Measurements from ENCODE around the gene SLFN14.
"Not testable (repeated sequence)": the region's sequence is repeated elsewhere in the genome, so short reads cannot be mapped to it uniquely, and the experiment has no call there.

The SLFN14 gene

DNA sequence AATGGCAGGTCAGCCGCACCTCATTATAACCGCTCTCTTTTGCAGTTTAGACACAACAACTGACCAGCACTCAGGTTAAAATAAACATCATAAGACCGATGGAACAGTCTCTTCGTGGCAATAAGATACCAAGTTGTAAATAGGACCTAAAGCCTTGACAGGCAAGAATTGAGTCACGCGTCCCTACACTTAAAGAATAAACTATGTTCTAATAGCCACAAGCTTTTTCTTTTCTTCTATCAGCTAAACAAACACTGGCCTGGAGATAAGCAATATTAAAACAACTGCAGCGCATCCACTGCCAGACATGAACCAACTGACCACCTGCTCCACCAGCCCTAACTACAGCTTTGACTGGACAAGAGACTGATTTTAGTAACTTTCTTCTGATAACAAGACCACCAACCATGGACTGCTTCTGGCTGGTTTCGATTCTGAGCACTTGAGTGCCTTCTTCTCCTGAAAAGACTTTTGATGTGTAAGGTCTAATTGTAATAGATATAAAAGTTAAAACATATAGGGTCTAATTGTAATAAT lies 40.6 kb downstream of the SLFN14 start:
- Histone ChIP-seq H3K4me3 (ENCODE audit: low read depth, low read length) (no peak overlapping the region), H2BK12ac (ENCODE audit: low read length) (no peak overlapping the region), H3K9me3 (ENCODE audit: insufficient read depth, low read depth, low read length) (no peaks in the 10 kb centered on the region), H2AK5ac (ENCODE audit: low read length) (no peak overlapping the region), H3K79me2 (ENCODE audit: control insufficient read depth, insufficient read depth, low read length, poor library complexity) (no peaks in the 10 kb centered on the region), H3K27me3 (ENCODE audit: insufficient read depth, low read length) (no peaks in the 10 kb centered on the region), H3K27ac (ENCODE audit: low read depth, low read length) (no peak overlapping the region), H4K8ac (ENCODE audit: low read depth, low read length) (no peak overlapping the region), H3K14ac (ENCODE audit: low read length) (no peak overlapping the region), H3K23ac (ENCODE audit: low read length) (no peak overlapping the region), H3K79me1 (ENCODE audit: low read length) (no peaks in the 10 kb centered on the region), H3K4me1 (ENCODE audit: control insufficient read depth in 1 of 2, insufficient read depth in 2 of 2, low read length in 2 of 2) (no peaks in the 10 kb centered on the region), H3K36me3 (ENCODE audit: control insufficient read depth in 1 of 2, insufficient read depth in 2 of 2, low read length in 2 of 2) (no peaks in the 10 kb centered on the region), H3K18ac (ENCODE audit: low read length) (no peak overlapping the region), H3K9ac (ENCODE audit: low read length) (no peak overlapping the region), H3K4ac (ENCODE audit: low read depth, low read length) (no peak overlapping the region), H2BK120ac (ENCODE audit: insufficient read depth, low read length, poor library complexity) (no peak overlapping the region), H2BK5ac (ENCODE audit: low read depth, low read length, poor library complexity) (no peak overlapping the region), H4K12ac (ENCODE audit: low read depth, low read length) (no peak overlapping the region), H4K91ac (ENCODE audit: low read depth, low read length) (no peak overlapping the region), H3K4me2 (ENCODE audit: low read length) (no peak overlapping the region), H2AFZ (ENCODE audit: insufficient read depth, low read length, poor library complexity) (no peak overlapping the region)
- WGBS (ENCODE audit: extremely low coverage, insufficient coverage, insufficient read length), result no CpG with 5 or more reads among the region's 8 CpGs
- no peak for DNase-seq

DNA sequence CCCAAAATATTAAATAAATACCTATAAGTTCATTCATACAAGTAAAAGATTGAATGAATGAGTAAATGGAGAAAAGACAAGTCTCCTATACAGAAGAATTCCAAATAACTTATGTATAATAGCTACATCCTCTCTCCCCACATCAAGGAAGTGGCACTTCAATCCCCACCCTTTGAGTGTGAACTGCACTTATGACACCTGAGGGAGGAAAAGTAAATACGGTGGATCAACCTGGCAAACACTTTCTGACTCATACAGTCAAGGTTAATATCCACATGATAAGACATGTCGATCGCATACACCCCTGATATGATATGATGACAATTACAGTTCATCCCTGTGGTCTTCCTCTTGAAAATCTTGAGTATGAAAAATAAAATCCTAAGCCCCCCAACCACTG lies 41.2 kb downstream of the SLFN14 start:
- Histone ChIP-seq H3K79me1 (ENCODE audit: low read length) (no peaks in the 10 kb centered on the region), H3K14ac (ENCODE audit: low read length) (no peak overlapping the region), H2BK12ac (ENCODE audit: low read length) (no peak overlapping the region)

DNA sequence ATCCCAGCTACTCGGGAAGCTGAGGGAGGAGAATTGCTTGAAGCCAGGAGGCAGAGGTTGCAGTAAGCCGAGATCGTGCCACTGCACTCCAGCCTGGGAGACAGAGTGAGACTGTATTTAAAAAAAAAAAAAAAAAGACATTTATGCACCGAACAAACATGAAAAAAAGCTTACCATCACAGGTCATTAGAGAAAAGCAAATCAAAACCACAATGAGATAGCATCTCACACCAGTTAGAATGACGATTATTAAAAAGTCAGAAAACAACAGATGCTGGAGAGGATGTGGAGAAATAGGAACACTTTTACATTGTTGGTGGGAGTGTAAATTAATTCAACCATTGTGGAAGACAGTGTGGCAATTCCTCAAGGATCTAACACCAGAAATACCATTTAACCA lies 42.2 kb downstream of the SLFN14 start:
- WGBS (ENCODE audit: extremely low coverage, insufficient coverage, insufficient read length), result no CpG with 5 or more reads among the region's 5 CpGs
- not testable (repeated sequence) for H3K27ac ChIP-seq (ENCODE audit: low read depth, low read length); H3K27me3 ChIP-seq (ENCODE audit: insufficient read depth, low read length); H3K4me1 ChIP-seq (ENCODE audit: control insufficient read depth in 1 of 2, insufficient read depth in 2 of 2, low read length in 2 of 2); H3K9me3 ChIP-seq (ENCODE audit: insufficient read depth, low read depth, low read length); H4K91ac ChIP-seq (ENCODE audit: low read depth, low read length); H2BK120ac ChIP-seq (ENCODE audit: insufficient read depth, low read length, poor library complexity); H3K23ac ChIP-seq (ENCODE audit: low read length); H4K12ac ChIP-seq (ENCODE audit: low read depth, low read length); H3K14ac ChIP-seq (ENCODE audit: low read length); H3K79me2 ChIP-seq (ENCODE audit: control insufficient read depth, insufficient read depth, low read length, poor library complexity); H2AK5ac ChIP-seq (ENCODE audit: low read length); H3K18ac ChIP-seq (ENCODE audit: low read length); H3K4ac ChIP-seq (ENCODE audit: low read depth, low read length); H2AFZ ChIP-seq (ENCODE audit: insufficient read depth, low read length, poor library complexity); DNase-seq; H2BK5ac ChIP-seq (ENCODE audit: low read depth, low read length, poor library complexity); H3K4me3 ChIP-seq (ENCODE audit: low read depth, low read length); H3K36me3 ChIP-seq (ENCODE audit: control insufficient read depth in 1 of 2, insufficient read depth in 2 of 2, low read length in 2 of 2); H3K9ac ChIP-seq (ENCODE audit: low read length); H3K79me1 ChIP-seq (ENCODE audit: low read length); H2BK12ac ChIP-seq (ENCODE audit: low read length); H4K8ac ChIP-seq (ENCODE audit: low read depth, low read length); H3K4me2 ChIP-seq (ENCODE audit: low read length)

More for the DNA sequence above, 41.2 kb downstream of the SLFN14 start:
- Histone ChIP-seq H3K27me3 (ENCODE audit: insufficient read depth, low read length) (no peaks in the 10 kb centered on the region), H3K79me2 (ENCODE audit: control insufficient read depth, insufficient read depth, low read length, poor library complexity) (no peaks in the 10 kb centered on the region), H2AK5ac (ENCODE audit: low read length) (no peak overlapping the region), H3K4me3 (ENCODE audit: low read depth, low read length) (no peak overlapping the region), H3K4me1 (ENCODE audit: control insufficient read depth in 1 of 2, insufficient read depth in 2 of 2, low read length in 2 of 2) (no peaks in the 10 kb centered on the region), H3K4ac (ENCODE audit: low read depth, low read length) (no peak overlapping the region), H4K12ac (ENCODE audit: low read depth, low read length) (no peak overlapping the region), H3K27ac (ENCODE audit: low read depth, low read length) (no peak overlapping the region), H3K9ac (ENCODE audit: low read length) (no peak overlapping the region), H4K8ac (ENCODE audit: low read depth, low read length) (no peak overlapping the region), H2AFZ (ENCODE audit: insufficient read depth, low read length, poor library complexity) (no peak overlapping the region), H3K4me2 (ENCODE audit: low read length) (no peak overlapping the region), H2BK120ac (ENCODE audit: insufficient read depth, low read length, poor library complexity) (no peak overlapping the region), H3K36me3 (ENCODE audit: control insufficient read depth in 1 of 2, insufficient read depth in 2 of 2, low read length in 2 of 2) (no peaks in the 10 kb centered on the region), H3K18ac (ENCODE audit: low read length) (no peak overlapping the region), H4K91ac (ENCODE audit: low read depth, low read length) (no peak overlapping the region), H2BK5ac (ENCODE audit: low read depth, low read length, poor library complexity) (no peak overlapping the region), H3K9me3 (ENCODE audit: insufficient read depth, low read depth, low read length) (no peaks in the 10 kb centered on the region), H3K23ac (ENCODE audit: low read length) (no peak overlapping the region)
- no CpG with 5 or more reads among the region's 3 CpGs for WGBS (ENCODE audit: extremely low coverage, insufficient coverage, insufficient read length)
- no peak for DNase-seq

DNA sequence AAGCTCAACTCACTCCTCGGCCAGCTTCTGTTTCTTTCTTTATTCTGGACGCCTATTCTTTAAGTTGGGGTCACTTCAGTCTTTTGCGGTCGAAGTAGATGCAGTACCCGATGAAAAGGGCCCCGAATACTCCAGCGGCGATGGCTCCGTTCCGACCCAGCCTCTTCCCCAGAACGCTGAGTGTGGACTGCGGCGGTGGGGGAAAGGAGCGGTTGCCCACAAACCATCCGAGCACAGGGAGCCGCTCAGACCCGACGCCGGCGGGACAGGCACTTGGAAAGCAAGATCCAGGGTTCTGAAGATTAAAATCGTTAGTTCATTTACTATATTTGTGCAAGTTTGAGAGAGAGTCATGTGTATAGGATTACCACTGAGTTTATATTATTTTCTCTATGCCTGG lies 45.6 kb downstream of the SLFN14 start:
- H2BK120ac ChIP-seq (ENCODE audit: insufficient read depth, low read length, poor library complexity), result no peak overlapping the region
- no peak overlapping the region for H3K4ac ChIP-seq (ENCODE audit: low read depth, low read length)
- WGBS (ENCODE audit: extremely low coverage, insufficient coverage, insufficient read length), result no CpG with 5 or more reads among the region's 21 CpGs
- H3K23ac ChIP-seq (ENCODE audit: low read length), result no peak overlapping the region
- no peak overlapping the region for H3K9ac ChIP-seq (ENCODE audit: low read length)
- no peaks in the 10 kb centered on the region for H3K4me1 ChIP-seq (ENCODE audit: control insufficient read depth in 1 of 2, insufficient read depth in 2 of 2, low read length in 2 of 2)
- no peak overlapping the region for H2AFZ ChIP-seq (ENCODE audit: insufficient read depth, low read length, poor library complexity)
- H3K4me3 ChIP-seq (ENCODE audit: low read depth, low read length), result no peak overlapping the region
- H3K4me2 ChIP-seq (ENCODE audit: low read length), result no peak overlapping the region
- no peak overlapping the region for H2AK5ac ChIP-seq (ENCODE audit: low read length)
- H3K79me1 ChIP-seq (ENCODE audit: low read length), result no peaks in the 10 kb centered on the region
- H3K18ac ChIP-seq (ENCODE audit: low read length), result no peak overlapping the region
- H3K14ac ChIP-seq (ENCODE audit: low read length), result no peak overlapping the region
- H4K8ac ChIP-seq (ENCODE audit: low read depth, low read length), result no peak overlapping the region
- H3K79me2 ChIP-seq (ENCODE audit: control insufficient read depth, insufficient read depth, low read length, poor library complexity), result no peaks in the 10 kb centered on the region
- H4K12ac ChIP-seq (ENCODE audit: low read depth, low read length), result no peak overlapping the region
- no peak overlapping the region for H3K27ac ChIP-seq (ENCODE audit: low read depth, low read length)
- H4K91ac ChIP-seq (ENCODE audit: low read depth, low read length), result no peak overlapping the region
- no peaks in the 10 kb centered on the region for H3K27me3 ChIP-seq (ENCODE audit: insufficient read depth, low read length)
- H3K9me3 ChIP-seq (ENCODE audit: insufficient read depth, low read depth, low read length), result no peaks in the 10 kb centered on the region
- no peaks in the 10 kb centered on the region for H3K36me3 ChIP-seq (ENCODE audit: control insufficient read depth in 1 of 2, insufficient read depth in 2 of 2, low read length in 2 of 2)
- DNase-seq, result no peak
- H2BK12ac ChIP-seq (ENCODE audit: low read length), result no peak overlapping the region
- no peak overlapping the region for H2BK5ac ChIP-seq (ENCODE audit: low read depth, low read length, poor library complexity)

Measured in trophoblast cell (in vitro differentiated cells and primary cell).